Lower leg skin (tissue), 4 donors: ENCODE measurements around the gene FKBP7. TPM values are rescaled to one million over a fixed set of nuclear protein-coding genes. Genes with fewer than 3 reads are reported as not detected.

Experiments used
- DNase-seq, 2 donors: peaks; one replicate each; pipeline ENCODE4 v3.0.0-alpha.2; 2019; ENCODE audit warnings: low spot score in 2 of 2
- H3K4me3 ChIP-seq: fragments of 200-600 bp; sonication (generic); 2 replicates; pipeline ENCODE4 v1.5.1; 2017; ENCODE audit warnings: mild to moderate bottlenecking, low read depth; ENCODE audit not compliant: poor library complexity, severe bottlenecking
- POLR2A ChIP-seq, 2 donors: fragments of 450-650 bp; IDR thresholded peaks; one replicate each; pipeline ENCODE4 v1.6.1; 2016 to 2017; ENCODE audit warnings: antibody characterized with exemption in 2 of 2, mild to moderate bottlenecking in 1 of 2, moderate library complexity in 1 of 2
- WGBS, 2 donors: methylation state at CpG; one replicate each; pipeline ENCODE4 v1.1.5; 2018; 5-methylcytosine and 5-hydroxymethylcytosine counted together
- intact Hi-C: fragments of 100-400 bp; cut with DNase I; formaldehyde crosslinking; loops from one replicate; pipeline ENCODE4 v1.15.0; 2023; ENCODE audit warnings: low total_unique reads
- total RNA-seq, 4 donors: library from RNA; depleted of rRNA; stranded (reverse); fragments of >200 nt; gene quantifications; one replicate each; pipeline ENCODE4 v1.1.0, GENCODE V29; 2016
- TF ChIP-seq, protein P1 (sequence below), 3 donors: fragments of 450-650 bp; IDR thresholded peaks; one replicate each; pipeline ENCODE4 v1.5.1; 2016; ENCODE audit warnings: antibody characterized with exemption in 3 of 3, mild to moderate bottlenecking in 3 of 3, moderate library complexity in 2 of 3

Gene FKBP7
- total RNA-seq, 4 donors from 2014 or later = 4.6 to 6.7 (median 5.4) TPM

DNA sequence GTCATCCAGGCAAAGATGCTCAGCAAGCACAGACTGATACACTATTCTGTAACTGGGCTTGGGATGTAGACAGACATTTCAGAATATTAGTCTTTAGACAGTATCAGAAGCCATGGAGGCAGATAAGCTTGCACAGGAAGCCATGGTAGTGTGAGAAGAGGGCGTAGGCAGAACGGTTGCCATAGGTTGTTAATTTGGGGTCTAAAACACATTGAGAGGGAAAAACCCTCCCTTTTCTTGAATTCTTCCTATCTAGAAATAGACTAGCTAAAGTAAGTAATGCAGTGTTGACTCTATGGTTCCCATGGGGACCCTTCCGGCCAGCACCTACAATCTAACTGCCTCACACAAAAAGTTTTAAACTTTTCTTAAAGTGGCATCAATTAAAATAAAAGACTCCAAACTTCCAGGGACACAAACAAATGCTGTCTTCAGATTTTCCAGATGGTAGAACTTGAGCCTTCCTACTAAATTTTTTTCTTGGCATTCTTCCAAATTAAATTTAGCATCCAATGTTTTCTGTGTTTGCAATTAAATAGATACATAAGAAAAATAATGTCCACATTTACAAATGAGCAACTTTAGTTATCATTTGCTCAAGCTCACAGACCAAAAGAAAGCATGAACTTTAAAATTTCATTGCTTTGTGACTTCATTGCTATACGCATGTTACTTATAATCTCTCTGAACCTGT lies 29.3 kb downstream of the FKBP7 start:
- H3K4me3 ChIP-seq = no peak overlapping the region
- intact Hi-C loops = no loop called here
- no peak for TF ChIP-seq POLR2A (IDR thresholded peaks at IDR 0.05)
- TF ChIP-seq, protein P1, sequence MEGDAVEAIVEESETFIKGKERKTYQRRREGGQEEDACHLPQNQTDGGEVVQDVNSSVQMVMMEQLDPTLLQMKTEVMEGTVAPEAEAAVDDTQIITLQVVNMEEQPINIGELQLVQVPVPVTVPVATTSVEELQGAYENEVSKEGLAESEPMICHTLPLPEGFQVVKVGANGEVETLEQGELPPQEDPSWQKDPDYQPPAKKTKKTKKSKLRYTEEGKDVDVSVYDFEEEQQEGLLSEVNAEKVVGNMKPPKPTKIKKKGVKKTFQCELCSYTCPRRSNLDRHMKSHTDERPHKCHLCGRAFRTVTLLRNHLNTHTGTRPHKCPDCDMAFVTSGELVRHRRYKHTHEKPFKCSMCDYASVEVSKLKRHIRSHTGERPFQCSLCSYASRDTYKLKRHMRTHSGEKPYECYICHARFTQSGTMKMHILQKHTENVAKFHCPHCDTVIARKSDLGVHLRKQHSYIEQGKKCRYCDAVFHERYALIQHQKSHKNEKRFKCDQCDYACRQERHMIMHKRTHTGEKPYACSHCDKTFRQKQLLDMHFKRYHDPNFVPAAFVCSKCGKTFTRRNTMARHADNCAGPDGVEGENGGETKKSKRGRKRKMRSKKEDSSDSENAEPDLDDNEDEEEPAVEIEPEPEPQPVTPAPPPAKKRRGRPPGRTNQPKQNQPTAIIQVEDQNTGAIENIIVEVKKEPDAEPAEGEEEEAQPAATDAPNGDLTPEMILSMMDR (IDR thresholded peaks at IDR 0.05) = no peak
- 65 to 75% methylated on average over 4 of the region's 4 CpGs for WGBS, 2 donors
- DNase-seq = no peak

DNA sequence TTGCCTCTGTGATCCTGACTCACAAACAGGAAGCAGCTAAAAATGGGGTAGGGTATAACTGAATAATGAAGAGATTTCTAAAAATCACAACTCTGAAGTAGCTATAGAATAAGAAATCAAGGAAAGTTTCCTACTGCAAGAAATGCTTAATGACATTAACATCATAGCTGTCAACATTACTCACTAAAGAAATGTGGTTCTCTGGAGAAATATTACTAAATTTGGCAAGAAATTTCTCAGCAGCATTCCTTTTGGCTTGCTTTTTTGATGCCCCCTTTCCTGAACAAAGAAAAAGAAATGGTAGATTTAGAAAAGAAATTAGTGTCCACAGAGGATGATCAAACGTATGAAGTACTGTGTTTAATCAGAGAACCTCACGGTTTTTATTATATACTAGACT lies 37.0 kb downstream of the FKBP7 start:
- H3K4me3 ChIP-seq = no peak overlapping the region
- intact Hi-C loops = no loop called here
- no peak for DNase-seq
- 90 to 93% methylated on average over 2 of the region's 2 CpGs for WGBS, 2 donors
- no peak for TF ChIP-seq POLR2A (IDR thresholded peaks at IDR 0.05)
- TF ChIP-seq, protein P1 (IDR thresholded peaks at IDR 0.05) = no peak

DNA sequence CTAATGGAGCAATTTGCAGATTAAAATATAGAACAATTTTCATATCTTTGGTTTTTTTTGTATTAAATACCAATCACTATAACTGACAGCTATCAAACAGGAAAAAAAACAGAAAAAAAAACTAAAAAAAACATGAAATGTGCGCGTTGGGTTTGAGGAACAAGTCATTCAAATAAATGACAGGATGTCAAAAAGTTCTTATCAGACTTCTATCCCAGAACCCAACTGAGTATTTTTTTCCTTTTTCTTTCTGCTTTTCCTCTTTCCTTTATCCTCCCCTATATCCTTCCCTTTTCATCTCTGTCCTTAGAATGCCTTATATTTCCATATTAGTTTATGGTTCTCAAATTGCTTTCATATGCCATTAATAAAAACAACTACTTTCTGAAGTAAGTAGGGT lies 41.7 kb downstream of the FKBP7 start:
- 85 to 88% methylated on average over 2 of the region's 2 CpGs for WGBS, 2 donors
- TF ChIP-seq, protein P1 (IDR thresholded peaks at IDR 0.05) = no peak
- TF ChIP-seq POLR2A (IDR thresholded peaks at IDR 0.05) = no peak
- DNase-seq = no peak
- intact Hi-C loops = no loop called here
- no peak overlapping the region for H3K4me3 ChIP-seq

DNA sequence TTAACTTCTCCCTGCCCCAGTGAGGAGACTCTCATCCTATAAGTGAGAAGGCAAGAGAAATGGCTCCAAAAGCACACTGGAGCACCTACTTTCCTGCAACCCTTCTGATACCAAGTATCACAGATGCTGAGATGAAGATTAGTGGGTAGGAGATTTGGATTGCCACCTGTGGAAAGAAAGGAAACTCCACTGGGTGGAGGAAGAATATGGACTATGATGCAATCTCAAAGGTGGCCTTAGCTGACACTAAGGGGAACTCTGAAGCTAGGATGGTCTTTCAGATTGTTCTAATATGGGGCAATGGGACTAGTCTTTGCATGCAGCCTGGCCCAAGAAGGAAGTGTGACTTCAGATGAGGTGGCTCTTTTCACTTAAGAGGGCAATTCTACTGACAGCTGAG lies 49.1 kb downstream of the FKBP7 start:
- no peak overlapping the region for H3K4me3 ChIP-seq
- intact Hi-C loops = loop anchor here (10.0 kb wide), 1 partner anchor 325 kb away; no protein-coding TSS in a partner anchor
- DNase-seq = no peak
- TF ChIP-seq, protein P1 (IDR thresholded peaks at IDR 0.05) = no peak
- TF ChIP-seq POLR2A (IDR thresholded peaks at IDR 0.05) = no peak

DNA sequence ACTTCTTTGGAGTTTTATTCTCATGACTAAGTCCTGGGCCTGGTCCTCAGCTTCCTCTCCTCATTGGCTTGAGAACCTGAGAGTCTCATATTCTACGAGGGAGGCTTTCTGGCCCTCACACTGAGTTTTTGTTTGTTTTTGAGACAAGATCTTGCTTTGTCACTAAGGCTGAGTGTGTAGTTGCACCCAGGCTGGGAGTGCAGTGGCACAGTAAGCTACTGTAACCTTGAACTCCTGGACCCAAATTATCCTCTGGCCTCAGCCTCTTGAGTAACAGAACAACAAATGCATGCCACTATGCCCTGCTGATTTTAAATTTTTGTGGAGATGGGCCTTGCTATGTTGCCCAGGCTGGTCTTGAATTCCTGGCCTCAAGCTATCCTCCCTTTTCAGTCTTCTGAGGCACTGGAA lies 50.0 kb downstream of the FKBP7 start:
- TF ChIP-seq POLR2A (IDR thresholded peaks at IDR 0.05) = no peak
- TF ChIP-seq, protein P1 (IDR thresholded peaks at IDR 0.05) = no peak
- no peak overlapping the region for H3K4me3 ChIP-seq
- intact Hi-C loops = loop anchor here (10.0 kb wide), 1 partner anchor 324 kb away; no protein-coding TSS in a partner anchor
- DNase-seq = no peak
- WGBS, 2 donors = 93 to 94% methylated on average over 1 of the region's 1 CpG

DNA sequence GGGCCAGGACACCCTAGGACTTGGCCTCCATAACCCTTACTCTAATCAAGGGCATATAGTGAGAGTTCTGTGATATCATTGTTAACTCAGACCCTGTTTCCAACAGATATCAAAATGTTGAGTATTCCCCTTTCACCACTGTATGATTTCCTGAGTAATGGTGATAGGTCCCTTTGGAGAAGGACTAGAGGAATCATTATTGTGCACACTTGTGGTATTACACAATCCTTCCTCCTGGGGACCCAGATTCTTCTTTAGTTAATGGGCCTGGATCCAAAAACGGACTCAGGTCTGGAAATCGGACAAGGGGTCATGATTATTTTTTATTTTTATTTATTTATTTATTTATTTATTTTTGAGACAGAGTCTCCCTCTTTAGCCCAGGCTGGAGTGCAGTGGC lies 50.9 kb downstream of the FKBP7 start:
- DNase-seq = no peak
- 84 to 93% methylated on average over 2 of the region's 2 CpGs for WGBS, 2 donors
- TF ChIP-seq POLR2A (IDR thresholded peaks at IDR 0.05) = no peak
- TF ChIP-seq, protein P1 (IDR thresholded peaks at IDR 0.05) = no peak
- intact Hi-C loops = loop anchor here (10.0 kb wide), 1 partner anchor 323 kb away; no protein-coding TSS in a partner anchor
- H3K4me3 ChIP-seq = no peak overlapping the region
